GM21737 (cell line): ENCODE results near the gene FXR2.

Experiments used
- ATAC-seq: cut with Tn5 transposase; IDR thresholded peaks from one replicate; pipeline ENCODE4 v1.9.1; 2021; ENCODE audit warnings: mild to moderate bottlenecking, moderate library complexity; ENCODE audit not compliant: unreplicated experiment

The FXR2 gene

GRCh38 chr17:7573324-7574080, 41.2 kb downstream of the FXR2 start:
- no peak for ATAC-seq

GRCh38 chr17:7572588-7573323, 41.9 kb downstream of the FXR2 start:
- ATAC-seq, result no peak

- ATAC-seq, result peak; percentile 86
Measured at GRCh38 chr17:7572338-7572587, 42.4 kb downstream of the FXR2 start.

GRCh38 chr17:7570351-7570750, 44.3 kb downstream of the FXR2 start:
- ATAC-seq, result no peak

- ATAC-seq, result no peak
Measured at GRCh38 chr17:7569571-7569970, 45.1 kb downstream of the FXR2 start.

GRCh38 chr17:7563115-7563869, 51.4 kb downstream of the FXR2 start:
- ATAC-seq, result no peak

GRCh38 chr17:7562208-7562605, 52.5 kb downstream of the FXR2 start:
- no peak for ATAC-seq

GRCh38 chr17:7561589-7562207, 53.0 kb downstream of the FXR2 start, which contains the start of gene SENP3:
TSS of gene SENP3 (plus strand) at chr17:7561919. CDS start at chr17:7563077, 1,158 bp downstream.
- peak; percentile 49 for ATAC-seq

- peak; percentile 54 for ATAC-seq
Measured at GRCh38 chr17:7561028-7561575, 53.6 kb downstream of the FXR2 start.

GRCh38 chr17:7560172-7561027, 54.3 kb downstream of the FXR2 start:
- no peak for ATAC-seq

- ATAC-seq, result no peak
Measured at GRCh38 chr17:7559320-7560171, 55.2 kb downstream of the FXR2 start.

GRCh38 chr17:7558544-7559319, 56.0 kb downstream of the FXR2 start, which contains the start of gene TNFSF13:
TSS of gene TNFSF13 (plus strand) at chr17:7558750. CDS start at chr17:7559040, 290 bp downstream.
- no peak for ATAC-seq

GRCh38 chr17:7557775-7558543, 56.7 kb downstream of the FXR2 start:
- ATAC-seq, result no peak

GRCh38 chr17:7557147-7557764, 57.4 kb downstream of the FXR2 start:
- no peak for ATAC-seq

- no peak for ATAC-seq
Measured at GRCh38 chr17:7556627-7557026, 58.1 kb downstream of the FXR2 start.

GRCh38 chr17:7555320-7555948, 59.3 kb downstream of the FXR2 start:
- no peak for ATAC-seq

- no peak for ATAC-seq
Measured at GRCh38 chr17:7553356-7553755, 61.3 kb downstream of the FXR2 start.
